ENCODE data around the gene TNFSF4. TPM values are rescaled to one million over a fixed set of nuclear protein-coding genes. Genes with fewer than 3 reads are reported as not detected.

The TNFSF4 gene
- total RNA-seq, 3 donors from 2014 or later (not counting 1 experiment from before 2014, with no cell fraction given), result 1.7 to 3.7 (median 2.9) TPM

DNA sequence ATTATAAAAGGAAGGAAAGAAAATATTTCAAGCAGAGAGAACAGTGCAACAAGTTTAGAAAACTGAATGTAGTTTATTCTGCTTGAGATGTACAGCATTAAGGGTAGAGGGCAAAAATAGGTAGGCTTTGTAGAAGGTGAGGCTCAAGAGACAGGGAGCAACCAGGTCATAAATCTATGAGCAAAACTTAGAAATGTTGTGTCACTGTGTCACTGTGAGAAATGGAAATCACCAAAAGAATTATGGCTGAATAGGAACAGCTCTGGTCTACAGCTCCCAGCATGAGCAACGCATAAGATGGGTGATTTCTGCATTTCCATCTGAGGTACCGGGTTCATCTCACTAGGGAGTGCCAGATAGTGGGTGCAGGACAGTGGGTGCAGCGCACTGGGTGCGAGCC is 53.6 kb downstream of the TNFSF4 start:
- WGBS (ENCODE audit: insufficient coverage), result 95% methylated on average over 4 of the region's 4 CpGs
- Histone ChIP-seq H3K27me3 (ENCODE audit: control insufficient read depth, insufficient read depth, low read length) (no peaks in the 10 kb centered on the region), H3K27ac (ENCODE audit: low read length) (no peak overlapping the region), H3K4me3 (ENCODE audit: low read length) (no peak overlapping the region), H3K4me1 (ENCODE audit: control insufficient read depth, insufficient read depth, low read length) (no peaks in the 10 kb centered on the region), H3K9me3 (ENCODE audit: control insufficient read depth, insufficient read depth, low read length) (no peaks in the 10 kb centered on the region), H3K36me3 (ENCODE audit: control insufficient read depth, insufficient read depth, low read length) (no peaks in the 10 kb centered on the region)
- intact Hi-C loops (cut with micrococcal nuclease), result no loop called here
- TF ChIP-seq, protein P1, sequence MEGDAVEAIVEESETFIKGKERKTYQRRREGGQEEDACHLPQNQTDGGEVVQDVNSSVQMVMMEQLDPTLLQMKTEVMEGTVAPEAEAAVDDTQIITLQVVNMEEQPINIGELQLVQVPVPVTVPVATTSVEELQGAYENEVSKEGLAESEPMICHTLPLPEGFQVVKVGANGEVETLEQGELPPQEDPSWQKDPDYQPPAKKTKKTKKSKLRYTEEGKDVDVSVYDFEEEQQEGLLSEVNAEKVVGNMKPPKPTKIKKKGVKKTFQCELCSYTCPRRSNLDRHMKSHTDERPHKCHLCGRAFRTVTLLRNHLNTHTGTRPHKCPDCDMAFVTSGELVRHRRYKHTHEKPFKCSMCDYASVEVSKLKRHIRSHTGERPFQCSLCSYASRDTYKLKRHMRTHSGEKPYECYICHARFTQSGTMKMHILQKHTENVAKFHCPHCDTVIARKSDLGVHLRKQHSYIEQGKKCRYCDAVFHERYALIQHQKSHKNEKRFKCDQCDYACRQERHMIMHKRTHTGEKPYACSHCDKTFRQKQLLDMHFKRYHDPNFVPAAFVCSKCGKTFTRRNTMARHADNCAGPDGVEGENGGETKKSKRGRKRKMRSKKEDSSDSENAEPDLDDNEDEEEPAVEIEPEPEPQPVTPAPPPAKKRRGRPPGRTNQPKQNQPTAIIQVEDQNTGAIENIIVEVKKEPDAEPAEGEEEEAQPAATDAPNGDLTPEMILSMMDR (IDR thresholded peaks at IDR 0.05), result no peak
- H3K27me3 Mint-ChIP-seq (ENCODE audit: low read depth in 2 of 2), result no peaks in the 10 kb centered on the region
- H3K4me1 Mint-ChIP-seq, result no peaks in the 10 kb centered on the region
- ATAC-seq (no peak), DNase-seq (no peak)
- H3K9me3 Mint-ChIP-seq, result no peaks in the 10 kb centered on the region
- no peak overlapping the region for H3K27ac Mint-ChIP-seq
- no peaks in the 10 kb centered on the region for H3K36me3 Mint-ChIP-seq
- no peak overlapping the region for H3K4me3 Mint-ChIP-seq

- Mint-ChIP-seq H3K36me3 (no peaks in the 10 kb centered on the region), H3K27ac (no peak overlapping the region), H3K4me3 (no peak overlapping the region), H3K9me3 (no peaks in the 10 kb centered on the region), H3K4me1 (no peaks in the 10 kb centered on the region), H3K27me3 (ENCODE audit: low read depth in 2 of 2) (peaks cover 0 to under 1% of the 10 kb centered on the region in 2 donors)
- ATAC-seq (no peak), DNase-seq (no peak)
- no peaks in the 10 kb centered on the region for H3K4me1 ChIP-seq (ENCODE audit: control insufficient read depth, insufficient read depth, low read length)
- H3K4me3 ChIP-seq (ENCODE audit: low read length), result no peak overlapping the region
- no peaks in the 10 kb centered on the region for H3K9me3 ChIP-seq (ENCODE audit: control insufficient read depth, insufficient read depth, low read length)
- H3K36me3 ChIP-seq (ENCODE audit: control insufficient read depth, insufficient read depth, low read length), result no peaks in the 10 kb centered on the region
- H3K27me3 ChIP-seq (ENCODE audit: control insufficient read depth, insufficient read depth, low read length), result no peaks in the 10 kb centered on the region
- H3K27ac ChIP-seq (ENCODE audit: low read length), result no peak overlapping the region
- WGBS (ENCODE audit: insufficient coverage), result 94% methylated on average over 2 of the region's 2 CpGs
- TF ChIP-seq, protein P1 (IDR thresholded peaks at IDR 0.05), result no peak
- intact Hi-C loops (cut with micrococcal nuclease), result no loop called here
These were observed 54.5 kb downstream of the TNFSF4 start for GRCh38 chr1:173152598-173152997.

DNA sequence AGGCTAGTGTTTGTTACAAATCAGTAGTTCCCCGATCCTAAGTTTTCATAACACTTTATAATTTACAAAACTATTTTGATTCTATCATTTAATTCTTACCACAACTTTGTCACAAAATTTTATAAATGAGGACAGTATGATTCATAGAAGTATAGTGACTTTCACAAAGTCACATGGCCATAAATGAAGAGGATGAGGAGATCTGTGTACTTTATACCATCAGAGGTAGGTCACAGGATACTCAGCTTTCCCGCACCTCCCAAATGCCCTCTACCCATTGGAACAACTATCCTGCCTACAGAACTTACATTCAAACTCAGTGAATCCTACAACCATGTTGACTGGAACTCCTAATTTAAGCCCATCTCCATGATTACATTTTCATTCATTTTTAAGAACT is 56.3 kb downstream of the TNFSF4 start:
- Histone ChIP-seq H3K9me3 (ENCODE audit: control insufficient read depth, insufficient read depth, low read length) (no peaks in the 10 kb centered on the region), H3K4me3 (ENCODE audit: low read length) (no peak overlapping the region), H3K27me3 (ENCODE audit: control insufficient read depth, insufficient read depth, low read length) (no peaks in the 10 kb centered on the region), H3K27ac (ENCODE audit: low read length) (no peak overlapping the region), H3K4me1 (ENCODE audit: control insufficient read depth, insufficient read depth, low read length) (no peaks in the 10 kb centered on the region), H3K36me3 (ENCODE audit: control insufficient read depth, insufficient read depth, low read length) (no peaks in the 10 kb centered on the region)
- peaks cover 5 to 7% of the 10 kb centered on the region in 2 donors for H3K9me3 Mint-ChIP-seq
- H3K4me1 Mint-ChIP-seq, result no peaks in the 10 kb centered on the region
- H3K36me3 Mint-ChIP-seq, result peaks cover 17% of the 10 kb centered on the region
- no peak overlapping the region for H3K27ac Mint-ChIP-seq
- WGBS (ENCODE audit: insufficient coverage), result 95% methylated on average over 1 of the region's 2 CpGs
- H3K27me3 Mint-ChIP-seq (ENCODE audit: low read depth in 2 of 2), result peaks cover 0 to 11% of the 10 kb centered on the region in 2 donors
- no peak for ATAC-seq
- no peak overlapping the region for H3K4me3 Mint-ChIP-seq
- intact Hi-C loops (cut with micrococcal nuclease), result no loop called here
- DNase-seq, result no peak
- TF ChIP-seq, protein P1 (IDR thresholded peaks at IDR 0.05), result no peak

- Histone ChIP-seq H3K36me3 (ENCODE audit: control insufficient read depth, insufficient read depth, low read length) (no peaks in the 10 kb centered on the region), H3K4me1 (ENCODE audit: control insufficient read depth, insufficient read depth, low read length) (no peaks in the 10 kb centered on the region), H3K27ac (ENCODE audit: low read length) (no peak overlapping the region), H3K27me3 (ENCODE audit: control insufficient read depth, insufficient read depth, low read length) (no peaks in the 10 kb centered on the region), H3K9me3 (ENCODE audit: control insufficient read depth, insufficient read depth, low read length) (no peaks in the 10 kb centered on the region), H3K4me3 (ENCODE audit: low read length) (no peak overlapping the region)
- Mint-ChIP-seq H3K4me3 (no peak overlapping the region), H3K36me3 (peaks cover 26% of the 10 kb centered on the region), H3K9me3 (peaks cover 8 to 12% of the 10 kb centered on the region in 2 donors), H3K4me1 (no peaks in the 10 kb centered on the region), H3K27me3 (ENCODE audit: low read depth in 2 of 2) (peaks cover 0 to 11% of the 10 kb centered on the region in 2 donors), H3K27ac (no peak overlapping the region)
- 69% methylated on average over 2 of the region's 2 CpGs for WGBS (ENCODE audit: insufficient coverage)
- ATAC-seq (no peak), DNase-seq (no peak)
- intact Hi-C loops (cut with micrococcal nuclease), result no loop called here
- TF ChIP-seq, protein P1 (IDR thresholded peaks at IDR 0.05), result no peak
These were observed 57.2 kb downstream of the TNFSF4 start for GRCh38 chr1:173149887-173150286.
